WTC11 (cell line): ENCODE measurements around the gene PCSK1N. TPM values are rescaled to one million over a fixed set of nuclear protein-coding genes. Genes with fewer than 3 reads are reported as not detected.

Experiments used
- ATAC-seq: fragments of 200-7000 bp; cut with Tn5 transposase; 2 replicates; pipeline ENCODE4 v1.10.0; 2021; ENCODE audit warnings: mild to moderate bottlenecking, moderate library complexity
- CTCF ChIA-PET: fragments of 300-600 bp; sonication (Branson Sonifier 250); formaldehyde crosslinking; loops from one replicate; lab custom pipeline; 2021; ENCODE audit warnings: antibody characterized with exemption; lab: Charles Lee
- POLR2A ChIA-PET: fragments of 350-600 bp; sonication (Branson Sonifier 250); formaldehyde crosslinking; loops from one replicate; lab custom pipeline; 2021; ENCODE audit warnings: antibody characterized with exemption; lab: Charles Lee
- DNase-seq: peaks from one replicate; pipeline ENCODE4 v3.0.0; 2021; ENCODE audit warnings: low spot score
- H3K27ac Mint-ChIP-seq: 2 replicates; pipeline ENCODE4 v1.8.0; 2021; ENCODE audit warnings: mixed read lengths
- H3K27me3 Mint-ChIP-seq: 2 replicates; pipeline ENCODE4 v1.8.0; 2021; ENCODE audit warnings: low read depth, mild to moderate bottlenecking, moderate library complexity, mixed read lengths
- H3K36me3 Mint-ChIP-seq: 2 replicates; pipeline ENCODE4 v1.8.0; 2021; ENCODE audit warnings: mixed read lengths
- H3K4me1 Mint-ChIP-seq: 2 replicates; pipeline ENCODE4 v1.8.0; 2022; ENCODE audit warnings: mixed read lengths
- H3K4me3 Mint-ChIP-seq: 2 replicates; pipeline ENCODE4 v1.8.0; 2021; ENCODE audit warnings: mild to moderate bottlenecking, moderate library complexity, mixed read lengths
- H3K9me3 Mint-ChIP-seq: 2 replicates; pipeline ENCODE4 v1.8.0; 2021; ENCODE audit warnings: mixed read lengths
- ARID4B ChIP-seq: sonication (generic); formaldehyde crosslinking; IDR thresholded peaks from 2 replicates; pipeline ENCODE4 v1.8.0; 2023; ENCODE audit warnings: missing genetic modification reagents, mild to moderate bottlenecking, borderline replicate concordance
- ATF2 ChIP-seq: sonication (generic); formaldehyde crosslinking; IDR thresholded peaks from 2 replicates; pipeline ENCODE4 v1.8.1; 2022; ENCODE audit warnings: low read depth, missing genetic modification reagents, borderline replicate concordance
- E2F1 ChIP-seq: sonication (generic); formaldehyde crosslinking; IDR thresholded peaks from 2 replicates; pipeline ENCODE4 v1.8.0; 2022; ENCODE audit warnings: mild to moderate bottlenecking, missing genetic modification reagents
- NFE2L1 ChIP-seq: sonication (generic); formaldehyde crosslinking; IDR thresholded peaks from 2 replicates; pipeline ENCODE4 v1.8.1; 2023; ENCODE audit warnings: missing genetic modification reagents
- OVOL2 ChIP-seq: fragments of 250-450 bp; sonication (Bioruptor Pico); IDR thresholded peaks from 2 replicates; pipeline ENCODE4 v1.9.0; 2021; ENCODE audit warnings: mild to moderate bottlenecking, borderline replicate concordance
- SMAD3 ChIP-seq: sonication (generic); formaldehyde crosslinking; IDR thresholded peaks from 2 replicates; pipeline ENCODE4 v1.8.0; 2022; ENCODE audit warnings: missing genetic modification reagents, mild to moderate bottlenecking, borderline replicate concordance
- SOX15 ChIP-seq: fragments of 250-450 bp; sonication (Bioruptor Pico); IDR thresholded peaks from 2 replicates; pipeline ENCODE4 v1.9.0; 2021; ENCODE audit warnings: mild to moderate bottlenecking
- TCF7 ChIP-seq: sonication (generic); formaldehyde crosslinking; IDR thresholded peaks from 2 replicates; pipeline ENCODE4 v1.8.0; 2022; ENCODE audit warnings: mild to moderate bottlenecking, low read depth, missing genetic modification reagents, moderate library complexity
- ZNF138 ChIP-seq: sonication (generic); formaldehyde crosslinking; conservative IDR thresholded peaks from 2 replicates; pipeline ENCODE4 v1.8.1; 2022; ENCODE audit warnings: mild to moderate bottlenecking, moderate library complexity, missing genetic modification reagents
- ZNF532 ChIP-seq: fragments of 250-450 bp; sonication (Bioruptor Pico); IDR thresholded peaks from 2 replicates; pipeline ENCODE4 v1.9.0; 2021; ENCODE audit warnings: mild to moderate bottlenecking, borderline replicate concordance
- total RNA-seq: library from RNA; stranded (reverse); gene quantifications from 3 replicates; pipeline ENCODE4 v1.2.3, GENCODE V29; 2021
- TF ChIP-seq, protein P1 (sequence below): sonication (generic); formaldehyde crosslinking; IDR thresholded peaks from 2 replicates; pipeline ENCODE4 v1.8.1; 2023; ENCODE audit warnings: mild to moderate bottlenecking, missing genetic modification reagents, moderate library complexity
- TF ChIP-seq, protein P2 (sequence below): sonication (generic); formaldehyde crosslinking; IDR thresholded peaks from 2 replicates; pipeline ENCODE4 v1.8.0; 2022; ENCODE audit warnings: mild to moderate bottlenecking, missing genetic modification reagents
- TF ChIP-seq, protein P3 (sequence below): sonication (generic); formaldehyde crosslinking; IDR thresholded peaks from 2 replicates; pipeline ENCODE4 v1.8.1; 2023; ENCODE audit warnings: mild to moderate bottlenecking, missing genetic modification reagents, borderline replicate concordance

Gene PCSK1N
- total RNA-seq, 1 experiment from 2014 or later = 7.5 TPM

GRCh38 chrX:48794911-48795515, 40.4 kb downstream of the PCSK1N start (continued):
- no peak for TF ChIP-seq ARID4B
- TF ChIP-seq ATF2 (CRISPR knock-in tag) = no peak
- no peak for TF ChIP-seq ZNF532
- no peak for TF ChIP-seq SMAD3 (CRISPR knock-in tag)
- TF ChIP-seq NFE2L1 (CRISPR knock-in tag) = no peak
- TF ChIP-seq OVOL2 (CRISPR knock-in tag) = no peak

- no peaks in the 10 kb centered on the region for H3K9me3 Mint-ChIP-seq
- H3K4me3 Mint-ChIP-seq = no peak overlapping the region
- no peak overlapping the region for H3K27ac Mint-ChIP-seq
- ATAC-seq = no peak
- TF ChIP-seq SMAD3 (CRISPR knock-in tag) (no peak), E2F1 (CRISPR knock-in tag) (no peak)
- TF ChIP-seq, all 79 proteins: peak for 0
- no peak for DNase-seq
- CTCF ChIA-PET = no interaction called here
- no peaks in the 10 kb centered on the region for H3K36me3 Mint-ChIP-seq
- POLR2A ChIA-PET = no interaction called here
- no peaks in the 10 kb centered on the region for H3K4me1 Mint-ChIP-seq
- H3K27me3 Mint-ChIP-seq = peaks cover 10% of the 10 kb centered on the region
Observed at GRCh38 chrX:48794340-48794910, 41.0 kb downstream of the PCSK1N start.

DNA sequence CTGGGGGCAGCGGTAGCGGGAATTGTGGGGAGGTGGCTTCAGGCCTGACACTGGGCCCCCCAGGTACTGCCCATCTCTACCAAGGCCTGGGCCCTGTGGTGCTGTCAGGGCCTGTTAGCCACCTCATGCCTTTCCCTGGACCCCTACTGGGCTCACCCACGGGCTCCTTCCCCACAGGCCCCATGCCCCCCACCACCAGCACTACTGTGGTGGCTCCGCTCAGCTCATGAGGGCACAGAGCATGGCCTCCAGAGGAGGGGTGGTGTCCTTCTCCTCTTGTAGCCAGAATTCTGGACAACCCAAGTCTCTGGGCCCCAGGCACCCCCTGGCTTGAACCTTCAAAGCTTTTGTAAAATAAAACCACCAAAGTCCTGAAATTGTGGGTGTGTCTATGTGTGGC, 41.5 kb downstream of the PCSK1N start:
- H3K4me3 Mint-ChIP-seq = no peak overlapping the region
- peaks cover 10% of the 10 kb centered on the region for H3K27me3 Mint-ChIP-seq
- H3K9me3 Mint-ChIP-seq = no peaks in the 10 kb centered on the region
- ATAC-seq (no peak), DNase-seq (no peak)
- no peaks in the 10 kb centered on the region for H3K36me3 Mint-ChIP-seq
- H3K27ac Mint-ChIP-seq = no peak overlapping the region
- H3K4me1 Mint-ChIP-seq = no peaks in the 10 kb centered on the region
- ChIA-PET CTCF (interaction anchor here (1.2 kb wide), 1 partner anchor 8 kb away, joined by 3 read pairs; the partner anchor contains the start of gene HDAC6), POLR2A (no interaction called here)
- TF ChIP-seq, protein P1, sequence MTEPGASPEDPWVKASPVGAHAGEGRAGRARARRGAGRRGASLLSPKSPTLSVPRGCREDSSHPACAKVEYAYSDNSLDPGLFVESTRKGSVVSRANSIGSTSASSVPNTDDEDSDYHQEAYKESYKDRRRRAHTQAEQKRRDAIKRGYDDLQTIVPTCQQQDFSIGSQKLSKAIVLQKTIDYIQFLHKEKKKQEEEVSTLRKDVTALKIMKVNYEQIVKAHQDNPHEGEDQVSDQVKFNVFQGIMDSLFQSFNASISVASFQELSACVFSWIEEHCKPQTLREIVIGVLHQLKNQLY (CRISPR knock-in tag) = no peak
- TF ChIP-seq, protein P2, sequence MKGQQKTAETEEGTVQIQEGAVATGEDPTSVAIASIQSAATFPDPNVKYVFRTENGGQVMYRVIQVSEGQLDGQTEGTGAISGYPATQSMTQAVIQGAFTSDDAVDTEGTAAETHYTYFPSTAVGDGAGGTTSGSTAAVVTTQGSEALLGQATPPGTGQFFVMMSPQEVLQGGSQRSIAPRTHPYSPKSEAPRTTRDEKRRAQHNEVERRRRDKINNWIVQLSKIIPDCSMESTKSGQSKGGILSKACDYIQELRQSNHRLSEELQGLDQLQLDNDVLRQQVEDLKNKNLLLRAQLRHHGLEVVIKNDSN = no peak
- TF ChIP-seq TCF7 (no peak), ZNF138 (no peak), SOX15 (CRISPR knock-in tag) (no peak)
- TF ChIP-seq, protein P3, sequence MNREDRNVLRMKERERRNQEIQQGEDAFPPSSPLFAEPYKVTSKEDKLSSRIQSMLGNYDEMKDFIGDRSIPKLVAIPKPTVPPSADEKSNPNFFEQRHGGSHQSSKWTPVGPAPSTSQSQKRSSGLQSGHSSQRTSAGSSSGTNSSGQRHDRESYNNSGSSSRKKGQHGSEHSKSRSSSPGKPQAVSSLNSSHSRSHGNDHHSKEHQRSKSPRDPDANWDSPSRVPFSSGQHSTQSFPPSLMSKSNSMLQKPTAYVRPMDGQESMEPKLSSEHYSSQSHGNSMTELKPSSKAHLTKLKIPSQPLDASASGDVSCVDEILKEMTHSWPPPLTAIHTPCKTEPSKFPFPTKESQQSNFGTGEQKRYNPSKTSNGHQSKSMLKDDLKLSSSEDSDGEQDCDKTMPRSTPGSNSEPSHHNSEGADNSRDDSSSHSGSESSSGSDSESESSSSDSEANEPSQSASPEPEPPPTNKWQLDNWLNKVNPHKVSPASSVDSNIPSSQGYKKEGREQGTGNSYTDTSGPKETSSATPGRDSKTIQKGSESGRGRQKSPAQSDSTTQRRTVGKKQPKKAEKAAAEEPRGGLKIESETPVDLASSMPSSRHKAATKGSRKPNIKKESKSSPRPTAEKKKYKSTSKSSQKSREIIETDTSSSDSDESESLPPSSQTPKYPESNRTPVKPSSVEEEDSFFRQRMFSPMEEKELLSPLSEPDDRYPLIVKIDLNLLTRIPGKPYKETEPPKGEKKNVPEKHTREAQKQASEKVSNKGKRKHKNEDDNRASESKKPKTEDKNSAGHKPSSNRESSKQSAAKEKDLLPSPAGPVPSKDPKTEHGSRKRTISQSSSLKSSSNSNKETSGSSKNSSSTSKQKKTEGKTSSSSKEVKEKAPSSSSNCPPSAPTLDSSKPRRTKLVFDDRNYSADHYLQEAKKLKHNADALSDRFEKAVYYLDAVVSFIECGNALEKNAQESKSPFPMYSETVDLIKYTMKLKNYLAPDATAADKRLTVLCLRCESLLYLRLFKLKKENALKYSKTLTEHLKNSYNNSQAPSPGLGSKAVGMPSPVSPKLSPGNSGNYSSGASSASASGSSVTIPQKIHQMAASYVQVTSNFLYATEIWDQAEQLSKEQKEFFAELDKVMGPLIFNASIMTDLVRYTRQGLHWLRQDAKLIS (CRISPR knock-in tag) = no peak
